Measurements from ENCODE around the gene GRM4.

DNA sequence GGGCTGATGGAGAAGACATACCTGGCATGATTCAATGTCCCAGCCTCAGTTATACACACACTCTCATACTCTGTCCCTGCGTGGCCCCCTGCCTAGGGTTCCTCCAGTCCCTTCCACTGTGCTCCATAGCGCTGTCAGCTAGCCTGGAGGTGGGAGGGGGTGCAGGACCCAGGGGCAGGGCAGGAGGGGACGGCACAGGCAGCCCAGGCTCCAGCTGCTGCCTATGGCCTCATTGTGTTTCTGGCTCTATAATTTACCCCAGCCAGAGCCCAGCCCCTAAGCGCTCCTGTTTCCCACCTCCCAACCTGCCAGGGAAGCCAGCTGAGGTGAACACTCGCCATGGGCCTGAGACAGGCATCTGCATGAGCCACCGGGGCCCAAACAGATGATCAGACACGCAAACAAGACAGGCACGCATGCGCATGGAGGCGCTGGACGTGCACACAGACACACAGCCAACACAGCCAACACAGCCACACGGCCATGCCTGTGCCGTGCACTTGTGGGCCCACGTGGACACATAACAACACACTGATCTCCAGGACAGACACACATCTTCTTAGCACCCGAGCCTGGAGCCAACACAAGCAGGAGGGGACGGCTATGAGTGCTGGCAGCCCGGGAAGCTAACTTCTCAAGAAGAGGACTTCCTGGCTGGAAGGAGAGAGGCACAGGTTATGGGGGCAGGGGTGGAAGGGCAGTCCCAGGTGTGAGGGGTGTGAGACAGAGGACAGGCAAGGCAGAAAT is 124.9 kb downstream of the GRM4 start:
- TF ChIP-seq CHD2 (IDR thresholded peaks at IDR 0.05; ENCODE audit: low read length, partially characterized antibody) (no peak), TAF1 (IDR thresholded peaks at IDR 0.05; ENCODE audit: borderline replicate concordance, low read depth, low read length) (no peak), SIN3A (IDR thresholded peaks at IDR 0.05; ENCODE audit: borderline replicate concordance, low read depth, low read length) (no peak), MXI1 (IDR thresholded peaks at IDR 0.05; ENCODE audit: low read depth, low read length) (no peak), GATA2 (CRISPR knock-in tag; IDR thresholded peaks at IDR 0.05) (no peak), RAD21 (IDR thresholded peaks at IDR 0.05; ENCODE audit: low read length) (no peak), EP300 (IDR thresholded peaks at IDR 0.05; ENCODE audit: borderline replicate concordance in 1 of 2, low read depth in 1 of 2, low read length in 1 of 2) (no peak), POLR2AphosphoS5 (IDR thresholded peaks at IDR 0.05; ENCODE audit: low read depth, low read length) (no peak)
- TF ChIP-seq, protein P1, sequence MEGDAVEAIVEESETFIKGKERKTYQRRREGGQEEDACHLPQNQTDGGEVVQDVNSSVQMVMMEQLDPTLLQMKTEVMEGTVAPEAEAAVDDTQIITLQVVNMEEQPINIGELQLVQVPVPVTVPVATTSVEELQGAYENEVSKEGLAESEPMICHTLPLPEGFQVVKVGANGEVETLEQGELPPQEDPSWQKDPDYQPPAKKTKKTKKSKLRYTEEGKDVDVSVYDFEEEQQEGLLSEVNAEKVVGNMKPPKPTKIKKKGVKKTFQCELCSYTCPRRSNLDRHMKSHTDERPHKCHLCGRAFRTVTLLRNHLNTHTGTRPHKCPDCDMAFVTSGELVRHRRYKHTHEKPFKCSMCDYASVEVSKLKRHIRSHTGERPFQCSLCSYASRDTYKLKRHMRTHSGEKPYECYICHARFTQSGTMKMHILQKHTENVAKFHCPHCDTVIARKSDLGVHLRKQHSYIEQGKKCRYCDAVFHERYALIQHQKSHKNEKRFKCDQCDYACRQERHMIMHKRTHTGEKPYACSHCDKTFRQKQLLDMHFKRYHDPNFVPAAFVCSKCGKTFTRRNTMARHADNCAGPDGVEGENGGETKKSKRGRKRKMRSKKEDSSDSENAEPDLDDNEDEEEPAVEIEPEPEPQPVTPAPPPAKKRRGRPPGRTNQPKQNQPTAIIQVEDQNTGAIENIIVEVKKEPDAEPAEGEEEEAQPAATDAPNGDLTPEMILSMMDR (IDR thresholded peaks at IDR 0.05): no peak
- TF ChIP-seq, protein P2, sequence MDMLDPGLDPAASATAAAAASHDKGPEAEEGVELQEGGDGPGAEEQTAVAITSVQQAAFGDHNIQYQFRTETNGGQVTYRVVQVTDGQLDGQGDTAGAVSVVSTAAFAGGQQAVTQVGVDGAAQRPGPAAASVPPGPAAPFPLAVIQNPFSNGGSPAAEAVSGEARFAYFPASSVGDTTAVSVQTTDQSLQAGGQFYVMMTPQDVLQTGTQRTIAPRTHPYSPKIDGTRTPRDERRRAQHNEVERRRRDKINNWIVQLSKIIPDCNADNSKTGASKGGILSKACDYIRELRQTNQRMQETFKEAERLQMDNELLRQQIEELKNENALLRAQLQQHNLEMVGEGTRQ (IDR thresholded peaks at IDR 0.05; ENCODE audit: borderline replicate concordance, low read depth, low read length): no peak
- TF ChIP-seq, protein P3, sequence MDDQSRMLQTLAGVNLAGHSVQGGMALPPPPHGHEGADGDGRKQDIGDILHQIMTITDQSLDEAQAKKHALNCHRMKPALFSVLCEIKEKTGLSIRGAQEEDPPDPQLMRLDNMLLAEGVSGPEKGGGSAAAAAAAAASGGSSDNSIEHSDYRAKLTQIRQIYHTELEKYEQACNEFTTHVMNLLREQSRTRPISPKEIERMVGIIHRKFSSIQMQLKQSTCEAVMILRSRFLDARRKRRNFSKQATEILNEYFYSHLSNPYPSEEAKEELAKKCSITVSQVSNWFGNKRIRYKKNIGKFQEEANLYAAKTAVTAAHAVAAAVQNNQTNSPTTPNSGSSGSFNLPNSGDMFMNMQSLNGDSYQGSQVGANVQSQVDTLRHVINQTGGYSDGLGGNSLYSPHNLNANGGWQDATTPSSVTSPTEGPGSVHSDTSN (IDR thresholded peaks at IDR 0.05): no peak

All from SK-N-SH (cell line).